Muscle layer of duodenum (tissue), 2 donors: Measurements from ENCODE around the gene TCFL5.

Source experiments
- H3K27ac ChIP-seq: one replicate; pipeline ENCODE4 v1.7.0; 2013; ENCODE audit warnings: mild to moderate bottlenecking, low read length
- H3K27me3 ChIP-seq: one replicate; pipeline ENCODE4 v1.7.0; 2013; ENCODE audit warnings: low read depth, mild to moderate bottlenecking, control low read depth, low read length
- H3K36me3 ChIP-seq, 2 donors: one replicate each; pipeline ENCODE4 v1.7.0; 2013; ENCODE audit warnings: low read length in 2 of 2, control low read depth in 1 of 2, mild to moderate bottlenecking in 1 of 2; ENCODE audit not compliant: insufficient read depth in 2 of 2, control insufficient read depth in 1 of 2
- H3K4me1 ChIP-seq, 2 donors: one replicate each; pipeline ENCODE4 v1.7.0; 2013; ENCODE audit warnings: low read length in 2 of 2, mild to moderate bottlenecking in 2 of 2, control low read depth in 1 of 2, moderate library complexity in 1 of 2; ENCODE audit not compliant: insufficient read depth in 2 of 2, control insufficient read depth in 1 of 2
- H3K4me3 ChIP-seq, 2 donors: one replicate each; pipeline ENCODE4 v1.7.0; 2013; ENCODE audit warnings: low read length in 2 of 2, low read depth in 1 of 2, mild to moderate bottlenecking in 1 of 2
- H3K9me3 ChIP-seq, 2 donors: one replicate each; pipeline ENCODE4 v1.7.0; 2013; ENCODE audit warnings: low read length in 2 of 2, control low read depth in 1 of 2, mild to moderate bottlenecking in 1 of 2; ENCODE audit not compliant: control insufficient read depth in 1 of 2
- donor health status: healthy.

The TCFL5 gene

DNA sequence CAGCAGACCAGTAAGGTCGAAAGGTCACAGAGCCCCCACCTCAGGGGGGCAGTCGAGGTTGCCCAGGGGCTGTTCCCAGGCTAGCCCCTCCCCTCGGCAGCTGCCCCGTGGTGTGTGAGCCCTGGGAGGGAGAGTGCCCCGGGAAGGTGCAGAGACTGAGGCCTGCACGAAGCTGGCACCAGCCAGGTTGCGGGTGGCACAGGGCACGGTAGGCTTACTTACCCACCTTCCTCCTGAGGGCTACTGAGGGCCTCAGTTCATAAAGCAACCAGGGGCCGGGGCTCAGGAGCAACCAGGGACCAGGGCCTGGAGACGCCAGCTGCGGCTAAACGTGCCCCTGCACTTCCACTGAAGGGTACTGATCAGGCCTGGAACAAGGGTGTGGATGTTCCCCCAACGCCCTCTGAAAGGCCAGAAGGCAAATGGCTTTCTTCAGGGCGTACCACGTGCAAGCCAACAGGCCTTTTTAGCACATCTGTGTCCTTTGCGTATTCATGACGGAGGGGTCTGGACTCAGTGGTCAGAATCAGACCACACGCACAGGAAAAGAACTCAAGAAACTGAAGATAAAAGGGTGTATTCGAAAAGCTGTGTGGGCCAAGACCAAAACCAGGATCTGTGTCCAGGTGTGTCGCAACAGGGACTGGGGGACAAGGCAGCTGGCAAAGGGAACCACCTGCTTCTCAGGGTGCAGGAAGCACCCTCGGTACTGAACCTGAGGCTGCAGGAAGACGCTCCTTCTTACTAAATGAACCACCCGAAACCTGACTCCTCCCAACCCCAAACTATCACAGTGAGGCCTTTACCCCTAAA is 24.5 kb upstream of the TCFL5 start:
- no peaks in the 10 kb centered on the region for H3K27me3 ChIP-seq
- no peaks in the 10 kb centered on the region for H3K4me1 ChIP-seq
- H3K36me3 ChIP-seq, result peaks cover 38 to 66% of the 10 kb centered on the region in 2 donors
- H3K9me3 ChIP-seq, result no peaks in the 10 kb centered on the region
- no peak overlapping the region for H3K27ac ChIP-seq
- H3K4me3 ChIP-seq, result no peak overlapping the region

DNA sequence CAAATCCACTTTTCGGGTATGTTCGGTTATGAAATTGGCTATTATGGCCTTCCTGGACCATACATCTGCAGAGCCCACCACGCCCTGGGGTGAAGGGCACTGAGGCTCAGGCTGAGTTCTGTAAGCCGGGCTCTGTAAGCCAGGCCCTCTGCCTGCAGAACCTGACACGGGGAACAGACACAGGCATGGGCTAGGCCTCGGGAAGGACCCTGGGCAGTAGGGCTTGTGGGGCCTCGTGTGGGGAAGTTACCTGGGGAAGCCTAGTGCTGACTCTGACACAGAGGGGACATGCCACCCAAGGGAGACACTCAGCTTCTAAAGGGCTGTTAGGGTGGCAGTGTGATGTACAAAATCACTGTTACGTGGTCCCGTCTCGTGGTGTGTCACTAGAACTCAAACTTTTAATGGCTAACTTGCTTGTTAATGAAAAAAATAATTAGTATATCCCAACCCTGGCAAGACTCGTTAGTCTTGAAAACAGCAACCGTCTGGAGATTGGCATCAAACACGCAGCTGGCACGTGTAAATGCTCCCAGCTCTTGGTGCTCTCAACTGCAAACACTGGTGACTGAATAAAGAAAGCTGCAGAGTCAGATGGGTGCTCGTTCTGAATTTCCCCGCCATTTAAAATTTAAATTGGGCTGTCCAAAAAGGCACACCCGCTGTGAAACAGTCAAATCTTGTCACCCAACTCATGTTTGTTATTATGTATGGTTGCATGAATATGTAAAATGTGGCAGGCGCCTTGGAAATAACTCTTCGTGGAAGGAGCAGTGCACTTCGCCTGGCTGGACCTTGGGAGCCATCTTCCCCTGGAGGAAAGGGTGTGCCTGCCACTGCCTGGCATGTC is 23.6 kb upstream of the TCFL5 start:
- peaks cover 30 to 66% of the 10 kb centered on the region in 2 donors for H3K36me3 ChIP-seq
- no peaks in the 10 kb centered on the region for H3K9me3 ChIP-seq
- no peaks in the 10 kb centered on the region for H3K27me3 ChIP-seq
- no peaks in the 10 kb centered on the region for H3K4me1 ChIP-seq
- no peak overlapping the region for H3K27ac ChIP-seq
- H3K4me3 ChIP-seq, result no peak overlapping the region

DNA sequence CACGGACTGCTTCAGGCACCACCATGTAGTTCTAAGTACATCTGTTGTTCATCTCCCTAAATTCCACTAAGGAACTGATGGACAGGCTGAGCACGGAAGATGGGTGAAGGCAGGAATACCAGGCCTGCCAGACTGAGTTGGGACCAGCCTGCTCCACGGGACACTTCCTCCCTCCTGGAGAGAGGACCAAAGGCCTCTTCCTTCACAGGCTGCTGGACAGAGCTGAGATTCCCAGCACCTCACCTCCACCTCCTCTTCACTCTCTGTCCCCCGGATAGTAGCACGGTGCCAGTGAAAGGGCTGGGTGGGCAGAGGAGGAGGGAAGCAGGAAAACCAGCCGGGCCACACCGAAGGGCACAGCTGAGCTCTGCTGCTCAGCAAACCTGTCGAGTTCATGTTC is 22.9 kb upstream of the TCFL5 start:
- peaks cover 22 to 66% of the 10 kb centered on the region in 2 donors for H3K36me3 ChIP-seq

DNA sequence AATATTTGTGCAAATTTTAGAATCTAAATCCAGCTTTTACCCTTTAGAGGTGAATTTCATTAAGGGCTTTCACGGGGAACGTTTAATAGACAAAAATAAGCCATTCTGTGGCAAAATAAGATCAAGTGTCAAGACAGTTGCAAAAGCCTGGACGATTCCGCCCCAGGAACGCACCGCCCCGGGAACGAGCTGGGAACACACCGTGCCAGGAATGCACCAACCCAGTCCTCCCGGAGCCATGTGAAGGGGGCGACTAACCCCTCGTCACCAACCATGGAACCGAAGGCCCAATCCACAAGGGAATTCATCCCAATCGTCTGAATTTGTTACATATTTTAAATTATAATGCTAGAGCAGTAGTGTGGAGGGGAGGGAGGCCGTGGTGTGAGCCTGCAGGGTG is 20.8 kb upstream of the TCFL5 start:
- Histone ChIP-seq H3K9me3 (no peaks in the 10 kb centered on the region), H3K27ac (no peak overlapping the region), H3K36me3 (peaks cover 6 to 45% of the 10 kb centered on the region in 2 donors), H3K4me1 (peaks cover 0 to 1% of the 10 kb centered on the region in 2 donors), H3K27me3 (no peaks in the 10 kb centered on the region), H3K4me3 (no peak overlapping the region)

More for the DNA sequence above, 22.9 kb upstream of the TCFL5 start:
- no peaks in the 10 kb centered on the region for H3K27me3 ChIP-seq
- H3K27ac ChIP-seq, result no peak overlapping the region
- H3K4me1 ChIP-seq, result no peaks in the 10 kb centered on the region
- no peaks in the 10 kb centered on the region for H3K9me3 ChIP-seq
- no peak overlapping the region for H3K4me3 ChIP-seq

DNA sequence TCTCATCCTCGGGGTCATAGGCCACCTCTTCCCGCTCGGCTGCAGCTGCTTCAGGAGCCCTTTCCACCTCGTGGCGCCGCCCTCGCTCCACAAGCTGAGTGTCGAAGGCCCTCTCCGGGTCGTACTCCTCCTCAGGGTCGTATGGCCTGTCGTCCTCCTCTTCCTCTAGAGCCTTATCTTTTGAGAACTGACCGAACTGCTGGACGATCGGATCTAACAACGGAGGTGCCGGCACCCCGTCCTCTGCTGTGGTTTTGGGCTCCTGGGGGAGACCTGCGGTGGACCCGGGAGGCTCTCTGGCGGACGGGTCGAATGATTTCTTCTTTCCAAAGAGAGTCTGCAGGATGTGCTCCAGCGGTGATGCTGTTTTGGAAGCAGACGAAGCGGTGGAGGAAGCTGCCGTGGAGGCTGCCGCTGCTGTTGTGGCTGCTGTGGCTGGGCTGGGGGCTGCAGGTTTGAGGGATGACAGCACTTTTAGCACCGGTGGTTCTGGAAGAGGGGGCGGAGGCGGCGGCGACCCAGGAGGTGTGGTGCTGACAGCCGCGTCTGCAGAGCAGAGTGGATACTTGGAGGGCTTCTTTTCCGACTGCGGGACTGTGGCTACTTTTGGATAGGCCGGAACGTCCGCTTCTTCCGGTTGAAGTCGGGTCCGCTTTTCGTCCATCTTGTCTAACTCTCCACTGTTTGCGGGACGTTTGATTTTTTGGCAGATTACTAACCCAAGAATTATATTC is 20.2 kb upstream of the TCFL5 start:
- no peaks in the 10 kb centered on the region for H3K9me3 ChIP-seq
- H3K4me3 ChIP-seq, result no peak overlapping the region
- H3K4me1 ChIP-seq, result peaks cover 0 to 7% of the 10 kb centered on the region in 2 donors
- no peak overlapping the region for H3K27ac ChIP-seq
- peaks cover under 1 to 39% of the 10 kb centered on the region in 2 donors for H3K36me3 ChIP-seq
- no peaks in the 10 kb centered on the region for H3K27me3 ChIP-seq

DNA sequence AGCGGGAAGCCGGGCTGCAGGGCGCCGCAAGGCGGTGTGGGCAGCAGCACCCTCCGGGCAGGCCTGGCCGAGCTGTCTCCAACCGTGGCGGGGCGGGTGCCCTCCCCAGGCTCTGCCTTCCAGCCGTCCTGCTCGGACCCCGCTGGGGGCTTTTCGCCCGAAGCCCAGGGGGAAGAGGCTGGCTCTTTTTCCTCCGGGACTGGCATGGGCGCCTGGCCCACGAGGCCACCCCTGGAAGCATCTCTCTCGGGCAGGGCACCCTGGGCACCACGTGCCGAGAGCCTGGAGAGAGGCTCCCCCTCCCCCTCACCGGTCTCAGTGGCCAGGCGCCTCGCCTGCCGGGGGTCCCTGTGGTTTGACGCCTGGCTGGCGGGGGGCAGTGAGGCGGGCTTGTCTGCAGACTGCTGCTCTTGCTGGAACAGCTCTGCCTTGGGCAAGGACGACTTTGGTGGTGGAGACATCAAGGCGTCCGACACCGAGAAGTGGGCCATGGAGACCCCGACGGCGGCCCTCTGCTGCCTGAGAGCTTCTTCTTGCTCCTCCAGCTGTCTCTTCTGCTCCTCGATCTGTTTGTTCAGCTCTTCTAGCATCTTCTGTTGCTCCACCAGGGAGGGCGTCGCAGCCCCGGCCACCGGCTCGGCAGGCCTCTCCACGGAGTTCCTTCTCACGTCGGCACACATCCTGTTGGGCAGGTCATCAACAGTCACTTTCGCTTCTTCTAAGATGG is 19.5 kb upstream of the TCFL5 start:
- no peak overlapping the region for H3K4me3 ChIP-seq
- no peak overlapping the region for H3K27ac ChIP-seq
- H3K9me3 ChIP-seq, result no peaks in the 10 kb centered on the region
- peaks cover 0 to 32% of the 10 kb centered on the region in 2 donors for H3K36me3 ChIP-seq
- H3K4me1 ChIP-seq, result peaks cover 0 to 14% of the 10 kb centered on the region in 2 donors
- no peaks in the 10 kb centered on the region for H3K27me3 ChIP-seq

DNA sequence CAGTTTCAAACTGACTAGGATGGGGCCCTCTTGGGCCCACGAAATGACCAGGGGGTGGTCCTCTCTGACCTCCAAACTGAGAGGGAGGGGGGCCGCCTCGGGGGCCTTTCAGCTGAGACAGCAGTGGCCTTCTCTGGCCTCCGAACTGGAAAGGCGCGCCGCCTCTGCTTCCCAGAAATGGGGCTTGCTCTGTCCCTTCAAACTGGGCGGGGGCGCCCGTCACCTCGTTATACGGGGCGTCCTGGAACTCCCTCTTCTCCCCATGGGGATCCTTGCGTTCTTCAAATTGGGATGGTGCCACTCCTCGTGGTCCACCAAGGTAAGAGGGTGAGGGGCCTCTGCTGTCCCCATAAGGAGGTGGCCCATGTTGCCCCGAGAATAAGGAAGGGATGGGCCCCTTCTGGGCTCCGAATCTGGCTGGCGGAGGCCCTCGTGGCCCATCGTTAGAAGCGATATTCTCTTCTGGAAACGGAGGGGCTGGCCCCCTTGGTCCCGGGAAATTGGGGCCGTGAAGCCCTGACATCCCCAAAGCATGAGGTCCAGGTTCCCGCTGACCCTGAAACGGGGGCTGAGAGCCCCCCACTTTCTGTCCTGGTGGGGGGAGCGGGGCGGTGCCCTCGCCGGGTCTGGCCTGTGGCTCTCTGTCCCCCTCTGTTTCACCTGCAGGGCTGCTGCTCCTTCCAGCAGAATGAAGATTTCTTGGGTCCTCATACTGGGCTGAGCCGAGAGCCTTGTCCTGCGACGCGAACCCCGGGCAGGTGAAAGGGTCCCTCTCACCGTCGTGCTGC is 18.7 kb upstream of the TCFL5 start:
- H3K4me1 ChIP-seq, result peaks cover 0 to 21% of the 10 kb centered on the region in 2 donors
- H3K27me3 ChIP-seq, result no peaks in the 10 kb centered on the region
- H3K9me3 ChIP-seq, result no peaks in the 10 kb centered on the region
- no peak overlapping the region for H3K27ac ChIP-seq
- no peak overlapping the region for H3K4me3 ChIP-seq
- peaks cover 0 to 28% of the 10 kb centered on the region in 2 donors for H3K36me3 ChIP-seq

DNA sequence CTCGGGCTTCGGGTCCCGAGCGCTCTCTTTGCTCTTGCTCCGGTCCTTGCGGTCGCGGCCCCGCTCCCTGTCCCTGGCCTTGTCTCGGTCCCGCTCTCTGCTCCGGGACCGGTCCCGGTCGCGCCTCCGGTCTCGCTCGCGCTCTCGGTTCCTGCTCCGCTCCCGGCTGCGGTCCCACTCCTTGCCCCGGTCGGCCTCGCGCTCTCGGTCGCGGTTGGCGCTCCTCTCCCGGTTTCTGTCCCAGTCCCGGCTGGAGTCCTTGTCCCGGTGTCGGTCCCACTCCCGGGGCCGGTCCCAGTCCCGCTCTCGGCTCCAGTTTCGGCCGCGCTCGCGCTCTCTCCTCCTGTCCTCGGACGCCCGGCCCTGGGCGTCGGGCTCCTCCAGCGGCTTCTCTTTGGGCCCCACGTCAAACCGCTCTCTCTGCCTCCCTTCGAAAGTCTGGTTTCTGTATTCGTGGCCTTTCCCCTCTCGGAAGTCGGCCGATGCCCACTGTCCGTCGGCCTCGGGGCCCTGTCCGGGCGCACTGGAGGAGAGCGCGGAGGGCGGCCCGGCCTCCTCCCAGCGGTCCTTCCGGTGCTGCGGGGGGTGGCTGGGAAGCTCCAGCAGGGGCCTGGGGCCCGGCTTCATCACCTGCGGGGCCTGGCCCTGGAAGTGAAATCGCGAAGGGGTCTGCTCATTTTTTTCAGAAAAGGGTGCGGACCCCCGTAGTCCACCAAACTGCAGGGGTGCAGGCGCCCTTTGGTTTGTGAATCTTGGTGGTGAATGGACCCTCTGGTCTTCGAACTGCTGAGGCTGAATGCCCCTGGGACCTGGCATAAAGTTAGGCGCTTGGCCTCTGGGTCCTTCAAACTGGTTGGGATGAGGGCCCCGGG is 17.9 kb upstream of the TCFL5 start:
- peaks cover 0 to 28% of the 10 kb centered on the region in 2 donors for H3K36me3 ChIP-seq
- H3K4me1 ChIP-seq, result peaks cover 0 to 21% of the 10 kb centered on the region in 2 donors
- no peaks in the 10 kb centered on the region for H3K27me3 ChIP-seq
- no peaks in the 10 kb centered on the region for H3K9me3 ChIP-seq
- no peak overlapping the region for H3K27ac ChIP-seq
- no peak overlapping the region for H3K4me3 ChIP-seq

DNA sequence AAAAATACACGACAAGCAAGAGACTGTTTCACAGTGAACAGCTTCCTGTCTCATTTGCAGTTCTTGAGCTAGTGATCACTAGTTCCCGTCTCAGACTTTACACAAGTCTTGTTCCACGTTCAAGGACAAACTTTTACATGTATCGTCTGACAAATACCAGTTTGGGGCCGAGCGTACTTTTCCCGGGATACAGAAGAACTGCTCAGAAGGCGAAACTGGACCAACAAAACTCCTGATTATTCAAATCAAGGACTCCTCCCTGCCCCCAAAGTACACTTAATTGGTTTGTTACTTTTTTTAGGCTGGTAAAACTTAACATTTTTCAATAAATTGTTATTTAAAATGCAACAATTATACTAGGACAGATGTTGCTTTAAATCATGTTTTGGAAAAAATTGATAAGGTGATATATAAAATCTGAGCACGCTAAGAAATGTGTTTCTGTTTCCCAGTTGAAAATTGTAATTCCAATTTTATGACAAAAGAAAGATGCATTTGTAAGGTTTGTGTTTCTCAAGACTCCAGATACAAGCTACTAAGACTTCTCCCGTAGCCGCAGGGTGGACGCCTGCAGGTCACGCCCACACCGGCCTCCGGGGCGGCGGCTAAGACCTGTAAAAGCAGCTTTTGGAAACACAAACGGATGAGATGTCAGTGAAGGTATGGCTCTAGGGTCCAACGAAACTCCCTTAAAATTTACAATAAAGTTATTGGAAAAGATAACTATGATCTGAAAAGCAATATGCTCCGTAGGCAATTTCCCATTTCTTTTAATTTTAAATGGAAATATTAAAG is 16.8 kb upstream of the TCFL5 start:
- Histone ChIP-seq H3K4me1 (peaks cover 0 to 21% of the 10 kb centered on the region in 2 donors), H3K9me3 (no peaks in the 10 kb centered on the region), H3K4me3 (no peak overlapping the region), H3K27me3 (no peaks in the 10 kb centered on the region), H3K36me3 (peaks cover 0 to 28% of the 10 kb centered on the region in 2 donors), H3K27ac (no peak overlapping the region)
